Natural killer cell treated with Interleukin-12 subunit alpha and Interleukin-12 subunit beta and Interleukin-15 and Interleukin-18, amount 100 ng/mL, for 72 hours (primary cell): ENCODE results near the gene SELENOF. TPM values are rescaled to one million over a fixed set of nuclear protein-coding genes. Genes with fewer than 3 reads are reported as not detected.
A peak's percentile ranks its signal among the peaks of the same experiment; 100 is the strongest.
"Not testable (repeated sequence)": the region's sequence is repeated elsewhere in the genome, so short reads cannot be mapped to it uniquely, and the experiment has no call there.

ENCODE experiments used
- ATAC-seq, 2 donors: fragments of 150-1000 bp; cut with Tn5 transposase in 1 of 2; sonication (Bioruptor Pico), chemical (Tn5 transposase) in 1 of 2; 2 replicates each; pipeline ENCODE4 v1.10.0; 2021
- DNase-seq: peaks from one replicate; pipeline ENCODE4 v3.0.0; 2022; ENCODE audit warnings: low spot score
- H3K27ac Mint-ChIP-seq, 2 donors: 1 replicate in 1 of 2; 2 replicates in 1 of 2; pipeline ENCODE4 v1.8.0; 2022; ENCODE audit warnings: mixed read lengths in 2 of 2, mild to moderate bottlenecking in 1 of 2, moderate library complexity in 1 of 2
- H3K27me3 Mint-ChIP-seq, 2 donors: 1 replicate in 1 of 2; 2 replicates in 1 of 2; pipeline ENCODE4 v1.8.0; 2022; ENCODE audit warnings: mixed read lengths in 2 of 2
- H3K36me3 Mint-ChIP-seq: one replicate; pipeline ENCODE4 v1.8.0; 2022; ENCODE audit warnings: mixed read lengths
- H3K4me1 Mint-ChIP-seq, 2 donors: 1 replicate in 1 of 2; 2 replicates in 1 of 2; pipeline ENCODE4 v1.8.0; 2022; ENCODE audit warnings: low read depth in 2 of 2, mixed read lengths in 2 of 2, mild to moderate bottlenecking in 1 of 2
- H3K4me3 Mint-ChIP-seq: one replicate; pipeline ENCODE4 v1.8.0; 2022; ENCODE audit warnings: mixed read lengths
- H3K9me3 Mint-ChIP-seq: 2 replicates; pipeline ENCODE4 v1.8.0; 2022; ENCODE audit warnings: mixed read lengths
- total RNA-seq, 2 donors: library from RNA; stranded (reverse); gene quantifications; one replicate each; pipeline ENCODE4 v1.2.3, GENCODE V29; 2022

The SELENOF gene
- total RNA-seq, 2 donors from 2014 or later = 141 to 189 TPM

- Mint-ChIP-seq H3K27me3 (no peaks in the 10 kb centered on the region), H3K4me1 (peaks cover 42% of the 10 kb centered on the region in 2 donors), H3K36me3 (peaks cover 25% of the 10 kb centered on the region), H3K27ac (no peak overlapping the region), H3K4me3 (no peak overlapping the region), H3K9me3 (no peaks in the 10 kb centered on the region)
- DNase-seq (no peak), ATAC-seq (no peak)
Measured at GRCh38 chr1:86912281-86912900, 1.5 kb downstream of the SELENOF start.

GRCh38 chr1:86906419-86906818 lies 7.5 kb downstream of the SELENOF start:
- H3K27me3 Mint-ChIP-seq = no peaks in the 10 kb centered on the region
- no peak for DNase-seq
- H3K4me3 Mint-ChIP-seq = no peak overlapping the region
- no peaks in the 10 kb centered on the region for H3K9me3 Mint-ChIP-seq
- ATAC-seq = no peak
- peaks cover 20% of the 10 kb centered on the region for H3K36me3 Mint-ChIP-seq
- H3K4me1 Mint-ChIP-seq = peaks cover 35% of the 10 kb centered on the region in 2 donors
- no peak overlapping the region for H3K27ac Mint-ChIP-seq

GRCh38 chr1:86905875-86906274 lies 8.1 kb downstream of the SELENOF start:
- no peaks in the 10 kb centered on the region for H3K27me3 Mint-ChIP-seq
- peaks cover 30% of the 10 kb centered on the region in 2 donors for H3K4me1 Mint-ChIP-seq
- H3K27ac Mint-ChIP-seq = no peak overlapping the region
- H3K36me3 Mint-ChIP-seq = peaks cover 14% of the 10 kb centered on the region
- no peaks in the 10 kb centered on the region for H3K9me3 Mint-ChIP-seq
- ATAC-seq (no peak), DNase-seq (no peak)
- H3K4me3 Mint-ChIP-seq = no peak overlapping the region

GRCh38 chr1:86899401-86899800 lies 14.5 kb downstream of the SELENOF start:
- not testable (repeated sequence) for H3K9me3 Mint-ChIP-seq, H3K27ac Mint-ChIP-seq, ATAC-seq

DNA sequence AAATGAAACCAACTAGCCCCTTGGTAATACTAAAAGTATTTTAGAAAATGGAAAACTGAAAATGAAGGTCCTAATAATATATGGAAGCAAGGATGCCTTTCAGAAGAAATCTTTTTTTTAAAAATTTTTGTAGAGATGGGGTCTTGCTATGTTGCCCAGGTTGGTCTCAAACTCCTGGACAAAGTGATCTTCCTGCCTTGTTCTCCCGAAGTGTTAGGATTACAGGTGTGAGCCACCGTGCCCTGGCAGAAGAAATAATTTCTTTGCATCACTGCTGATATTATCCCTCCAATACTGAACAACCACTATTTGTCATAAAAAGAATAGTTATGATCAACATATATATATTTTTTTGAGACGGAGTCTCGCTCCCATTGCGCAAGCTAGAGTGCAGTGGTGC lies 25.6 kb downstream of the SELENOF start:
- no peaks in the 10 kb centered on the region for H3K27me3 Mint-ChIP-seq
- peaks cover 7 to 8% of the 10 kb centered on the region in 2 donors for H3K4me1 Mint-ChIP-seq
- ATAC-seq = no peak

More at GRCh38 chr1:86899401-86899800, 14.5 kb downstream of the SELENOF start:
- not testable (repeated sequence) for H3K36me3 Mint-ChIP-seq, H3K4me3 Mint-ChIP-seq, DNase-seq, H3K27me3 Mint-ChIP-seq
- peaks cover 5 to 10% of the 10 kb centered on the region in 2 donors for H3K4me1 Mint-ChIP-seq

DNA sequence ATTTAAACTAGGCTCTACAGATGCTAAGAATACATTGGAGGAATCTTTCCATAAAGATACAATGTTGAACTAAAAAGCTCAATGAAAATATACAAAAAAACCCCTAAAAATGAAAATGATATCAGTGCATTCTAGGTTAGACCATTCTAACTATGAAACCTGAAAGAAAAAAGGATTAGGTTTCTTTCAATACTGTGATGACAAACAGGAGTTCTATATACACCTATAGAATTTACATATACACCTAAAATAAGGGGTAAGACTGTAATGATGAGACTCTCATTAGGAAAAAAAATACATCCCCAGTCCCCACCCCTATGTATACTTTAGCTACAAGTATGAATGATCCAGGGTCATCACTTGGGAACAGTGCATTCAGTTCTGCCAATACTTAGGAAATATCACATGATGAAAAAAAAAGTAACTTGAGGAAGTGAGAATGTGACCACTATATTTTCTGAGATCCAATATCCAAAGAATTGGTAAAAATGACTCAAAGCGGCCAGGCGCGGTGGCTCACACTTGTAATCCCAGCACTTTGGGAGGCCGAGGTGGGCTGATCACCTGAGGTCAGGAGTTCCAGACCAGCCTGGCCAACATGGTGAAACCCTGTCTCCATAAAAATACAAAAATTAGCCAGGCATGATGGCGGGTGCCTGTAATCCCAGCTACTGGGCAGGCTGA lies 26.3 kb downstream of the SELENOF start:
- Mint-ChIP-seq H3K9me3 (no peaks in the 10 kb centered on the region), H3K27ac (no peak overlapping the region), H3K36me3 (no peaks in the 10 kb centered on the region), H3K4me1 (peaks cover 7 to 8% of the 10 kb centered on the region in 2 donors), H3K27me3 (no peaks in the 10 kb centered on the region), H3K4me3 (no peak overlapping the region)
- ATAC-seq (no peak), DNase-seq (no peak)

More for the DNA sequence above, 25.6 kb downstream of the SELENOF start:
- no peak for DNase-seq
- no peaks in the 10 kb centered on the region for H3K36me3 Mint-ChIP-seq
- H3K4me3 Mint-ChIP-seq = no peak overlapping the region
- H3K9me3 Mint-ChIP-seq = no peaks in the 10 kb centered on the region
- H3K27ac Mint-ChIP-seq = no peak overlapping the region

- no peak overlapping the region for H3K4me3 Mint-ChIP-seq
- H3K4me1 Mint-ChIP-seq = no peaks in the 10 kb centered on the region
- H3K27ac Mint-ChIP-seq = no peak overlapping the region
- H3K36me3 Mint-ChIP-seq = no peaks in the 10 kb centered on the region
- ATAC-seq (no peak), DNase-seq (no peak)
- H3K9me3 Mint-ChIP-seq = no peaks in the 10 kb centered on the region
- H3K27me3 Mint-ChIP-seq = no peaks in the 10 kb centered on the region
Measured at GRCh38 chr1:86875722-86876121, 38.2 kb downstream of the SELENOF start.

- Mint-ChIP-seq H3K9me3 (no peaks in the 10 kb centered on the region), H3K4me3 (no peak overlapping the region), H3K27me3 (no peaks in the 10 kb centered on the region), H3K36me3 (no peaks in the 10 kb centered on the region), H3K27ac (no peak overlapping the region), H3K4me1 (peaks cover 13 to 18% of the 10 kb centered on the region in 2 donors)
- ATAC-seq (no peak), DNase-seq (no peak)
Measured at GRCh38 chr1:86872086-86872485, 41.8 kb downstream of the SELENOF start.

- H3K27ac Mint-ChIP-seq = no peak overlapping the region
Measured at GRCh38 chr1:86871001-86871400, 42.9 kb downstream of the SELENOF start.

DNA sequence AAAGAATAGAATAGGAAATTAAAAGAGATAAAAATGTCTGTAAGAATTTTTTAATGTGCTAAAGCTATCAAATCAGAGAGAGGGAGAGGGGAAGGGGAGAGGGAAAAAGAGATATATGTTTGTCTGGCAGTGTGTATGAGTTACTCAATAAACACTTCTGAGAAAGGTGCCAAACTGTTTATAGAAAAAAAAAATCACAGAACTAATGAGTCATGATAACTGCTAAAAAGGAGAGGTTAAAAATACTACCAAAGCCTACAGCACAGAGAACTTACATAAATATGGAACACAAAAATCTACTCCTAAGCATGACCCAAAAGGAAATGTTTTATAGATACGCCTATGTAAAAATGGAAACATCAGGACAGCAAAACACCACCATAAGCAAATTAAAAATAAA lies 45.4 kb downstream of the SELENOF start:
- Mint-ChIP-seq H3K36me3 (no peaks in the 10 kb centered on the region), H3K27me3 (no peaks in the 10 kb centered on the region), H3K27ac (peak overlapping the region; percentile 40 to 82), H3K4me3 (peak overlapping the region; percentile 24), H3K4me1 (peaks cover 16 to 25% of the 10 kb centered on the region in 2 donors), H3K9me3 (no peaks in the 10 kb centered on the region)
- ATAC-seq (peak; percentile 57 to 66), DNase-seq (no peak)

More at GRCh38 chr1:86871001-86871400, 42.9 kb downstream of the SELENOF start:
- H3K4me3 Mint-ChIP-seq = no peak overlapping the region
- H3K4me1 Mint-ChIP-seq = peaks cover 13 to 18% of the 10 kb centered on the region in 2 donors
- ATAC-seq = no peak
- no peaks in the 10 kb centered on the region for H3K36me3 Mint-ChIP-seq
- H3K27me3 Mint-ChIP-seq = no peaks in the 10 kb centered on the region
- DNase-seq = no peak
- H3K9me3 Mint-ChIP-seq = no peaks in the 10 kb centered on the region

DNA sequence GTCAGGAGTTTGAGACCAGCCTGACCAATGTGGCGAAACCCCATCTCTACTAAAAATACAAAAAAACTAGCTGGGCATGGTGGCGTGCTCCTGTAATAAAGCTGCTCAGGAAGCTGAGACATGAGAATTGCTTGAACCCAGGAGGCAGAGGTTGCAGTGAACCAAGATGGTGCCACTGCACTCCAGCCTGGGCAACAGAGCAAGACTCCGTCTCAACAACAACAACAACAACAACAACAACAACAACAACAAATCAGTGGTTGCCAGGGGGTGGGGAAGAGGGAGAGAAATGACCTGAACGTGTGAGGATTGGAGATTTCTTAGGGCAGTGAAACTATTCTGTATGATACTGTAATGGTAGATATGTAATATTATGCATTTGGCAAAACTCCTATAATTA lies 46.6 kb downstream of the SELENOF start:
- H3K4me3 Mint-ChIP-seq, H3K27me3 Mint-ChIP-seq, DNase-seq, ATAC-seq, H3K36me3 Mint-ChIP-seq, H3K9me3 Mint-ChIP-seq, H3K27ac Mint-ChIP-seq: not testable (repeated sequence)
- H3K4me1 Mint-ChIP-seq = peaks cover 16 to 25% of the 10 kb centered on the region in 2 donors

DNA sequence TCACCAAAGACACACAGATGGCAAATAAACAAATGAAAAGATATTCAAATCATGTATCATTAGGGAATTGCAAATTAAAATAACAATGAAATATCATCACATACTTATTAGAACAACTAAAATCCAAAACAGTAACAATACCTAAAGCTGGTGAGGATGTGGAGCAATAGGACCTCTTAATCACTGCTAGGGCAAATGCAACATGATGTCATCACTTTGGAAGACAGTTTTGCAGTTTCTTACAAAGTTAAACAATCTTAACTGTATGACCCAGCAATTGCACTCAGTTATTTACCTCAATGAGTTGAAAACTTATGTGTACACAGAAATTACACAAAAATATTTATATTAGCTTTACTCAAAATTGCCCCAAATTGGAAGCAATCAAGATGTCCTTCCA lies 47.3 kb downstream of the SELENOF start:
- ATAC-seq = no peak
- peak overlapping the region in 1 of 2 donors; percentile 41 for H3K27ac Mint-ChIP-seq
- peaks cover 16 to 25% of the 10 kb centered on the region in 2 donors for H3K4me1 Mint-ChIP-seq
- no peaks in the 10 kb centered on the region for H3K36me3 Mint-ChIP-seq
- no peak for DNase-seq
- H3K27me3 Mint-ChIP-seq = no peaks in the 10 kb centered on the region
- no peak overlapping the region for H3K4me3 Mint-ChIP-seq
- no peaks in the 10 kb centered on the region for H3K9me3 Mint-ChIP-seq

DNA sequence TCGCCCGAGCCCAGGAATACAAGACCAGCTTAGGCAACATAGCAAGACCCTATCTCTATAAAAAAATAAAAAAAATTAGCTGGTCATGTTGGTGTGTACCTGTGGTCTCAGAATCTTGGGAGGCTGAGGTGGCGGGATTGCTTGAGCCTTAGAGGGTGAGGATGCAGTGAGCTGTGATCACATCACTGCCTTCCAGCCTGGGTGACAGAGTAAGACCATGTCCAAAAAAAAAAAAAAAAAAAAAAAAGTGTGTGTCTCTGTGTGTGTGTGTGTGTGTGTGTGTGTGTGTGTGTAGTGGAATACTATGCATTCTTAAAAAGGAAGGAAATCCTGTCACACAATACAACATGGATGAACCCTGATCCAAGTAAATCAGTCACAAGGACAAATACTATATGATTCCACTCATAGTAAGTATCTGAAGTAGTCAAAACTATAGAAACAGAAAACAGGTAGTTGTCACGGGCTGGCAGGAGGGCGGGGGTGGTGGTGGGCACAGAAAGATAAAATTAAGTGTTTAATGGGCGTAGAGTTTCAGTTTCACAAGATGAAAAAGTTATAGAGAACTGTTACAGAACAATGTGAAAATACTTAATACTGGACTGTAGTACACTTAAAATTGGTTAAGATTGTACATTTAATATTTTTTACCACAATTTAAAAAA lies 47.8 kb downstream of the SELENOF start:
- Mint-ChIP-seq H3K27me3 (no peaks in the 10 kb centered on the region), H3K4me1 (peaks cover 16 to 25% of the 10 kb centered on the region in 2 donors), H3K9me3 (no peaks in the 10 kb centered on the region), H3K27ac (peak overlapping the region in 1 of 2 donors; percentile 41), H3K4me3 (no peak overlapping the region), H3K36me3 (no peaks in the 10 kb centered on the region)
- DNase-seq (no peak), ATAC-seq (no peak)

DNA sequence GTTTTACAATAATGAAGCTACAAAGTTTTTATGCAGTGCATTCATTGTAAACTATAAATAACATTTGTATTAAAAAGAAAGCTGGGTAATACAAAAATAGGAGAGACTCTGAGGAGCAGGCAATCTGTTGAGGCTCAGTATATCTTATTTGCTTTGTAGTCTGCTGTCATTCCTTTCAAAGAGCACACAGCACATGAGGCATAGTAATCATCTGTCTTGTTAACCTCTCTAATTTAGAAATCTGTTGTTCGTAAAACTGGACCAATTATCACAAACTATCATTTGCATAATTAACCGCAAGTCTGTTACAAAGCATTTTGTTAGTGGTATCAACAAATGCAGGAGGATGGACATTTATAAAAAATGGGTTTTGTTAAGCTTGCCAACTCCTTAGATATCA lies 51.0 kb downstream of the SELENOF start:
- peaks cover 6 to 8% of the 10 kb centered on the region in 2 donors for H3K4me1 Mint-ChIP-seq
- no peak overlapping the region for H3K4me3 Mint-ChIP-seq
- no peaks in the 10 kb centered on the region for H3K27me3 Mint-ChIP-seq
- no peaks in the 10 kb centered on the region for H3K9me3 Mint-ChIP-seq
- DNase-seq (no peak), ATAC-seq (no peak)
- H3K36me3 Mint-ChIP-seq = no peaks in the 10 kb centered on the region
- H3K27ac Mint-ChIP-seq = no peak overlapping the region
